LNCaP clone FGC (cell line): ENCODE measurements around the gene CSRNP3.

Experiments used
- DNase-seq: peaks from one replicate; pipeline ENCODE4 v3.0.0-alpha.2; 2011; ENCODE audit warnings: low read depth
- H3K4me3 ChIP-seq: 2 replicates; pipeline ENCODE4 v1.5.1; 2011; ENCODE audit warnings: mild to moderate bottlenecking, low read depth, low read length, control low read depth
- CTCF ChIP-seq: IDR thresholded peaks from 2 replicates; pipeline ENCODE4 v1.5.1; 2012; ENCODE audit warnings: mild to moderate bottlenecking; ENCODE audit not compliant: control insufficient read depth, insufficient read depth; ENCODE audit errors: extremely low read depth

The CSRNP3 gene

GRCh38 chr2:165624470-165624800 is 154.9 kb downstream of the CSRNP3 start:
- H3K4me3 ChIP-seq = no peak overlapping the region
- no peak for DNase-seq
- no peak for TF ChIP-seq CTCF

- DNase-seq = no peak
- TF ChIP-seq CTCF = no peak
- H3K4me3 ChIP-seq = no peak overlapping the region
These were observed 158.0 kb downstream of the CSRNP3 start for GRCh38 chr2:165627470-165627869.

- TF ChIP-seq CTCF = no peak
- no peak for DNase-seq
These were observed 160.3 kb downstream of the CSRNP3 start for GRCh38 chr2:165629776-165630175.

GRCh38 chr2:165630236-165630635 is 160.7 kb downstream of the CSRNP3 start:
- TF ChIP-seq CTCF = no peak
- no peak for DNase-seq
- H3K4me3 ChIP-seq = no peak overlapping the region

More at GRCh38 chr2:165629776-165630175, 160.3 kb downstream of the CSRNP3 start:
- H3K4me3 ChIP-seq = no peak overlapping the region

GRCh38 chr2:165631089-165631488 is 161.6 kb downstream of the CSRNP3 start:
- DNase-seq = no peak
- no peak overlapping the region for H3K4me3 ChIP-seq
- TF ChIP-seq CTCF = no peak

GRCh38 chr2:165632594-165632993 is 163.1 kb downstream of the CSRNP3 start:
- no peak for DNase-seq

More at GRCh38 chr2:165632594-165632993, 163.1 kb downstream of the CSRNP3 start:
- TF ChIP-seq CTCF = no peak
- no peak overlapping the region for H3K4me3 ChIP-seq
